B cell (primary cell): ENCODE data around the gene CDHR5. TPM values are rescaled to one million over a fixed set of nuclear protein-coding genes. Genes with fewer than 3 reads are reported as not detected.

ENCODE experiments used
- ATAC-seq: fragments of 200-7000 bp; cut with Tn5 transposase; one replicate; pipeline ENCODE4 v1.10.0; 2021; ENCODE audit warnings: low read depth, mild to moderate bottlenecking, moderate number of reproducible peaks, moderate library complexity
- CTCF ChIA-PET: fragments of 350-600 bp; sonication (Branson Sonifier 250); formaldehyde crosslinking; loops from one replicate; lab custom pipeline; 2021; ENCODE audit warnings: antibody characterized with exemption, inconsistent platforms; lab: Charles Lee
- POLR2A ChIA-PET: fragments of 350-600 bp; sonication (Branson Sonifier 250); formaldehyde crosslinking; loops from one replicate; lab custom pipeline; 2021; ENCODE audit warnings: antibody characterized with exemption; lab: Charles Lee
- DNase-seq: peaks from one replicate; pipeline ENCODE4 v3.0.0; 2013
- H2AFZ ChIP-seq: 2 replicates; pipeline ENCODE4 v1.6.1; 2012; ENCODE audit warnings: mild to moderate bottlenecking, low read depth, low read length; ENCODE audit not compliant: insufficient read depth, poor library complexity, severe bottlenecking
- H3K27ac ChIP-seq, 2 donors: 1 replicate in 1 of 2; 2 replicates in 1 of 2; pipeline ENCODE4 v1.5.1; 2012 to 2013; ENCODE audit warnings: low read length in 2 of 2, mild to moderate bottlenecking in 2 of 2, moderate library complexity in 1 of 2
- H3K27me3 ChIP-seq, 4 experiments: fragments of 200-600 bp in 1 of 4; sonication (generic) in 1 of 4; replicated peaks in 1 of 4; 1 replicate in 2 of 4; 2 replicates in 2 of 4; pipeline versions ENCODE4 v1.6.1 to v1.7.0; 2013 to 2016; ENCODE audit warnings: low read length in 3 of 4, mild to moderate bottlenecking in 2 of 4, mixed read lengths in 1 of 4, moderate library complexity in 1 of 4; ENCODE audit not compliant: insufficient read depth in 4 of 4, control insufficient read depth in 3 of 4; ENCODE audit errors: control extremely low read depth in 1 of 4
- H3K36me3 ChIP-seq, 2 experiments: replicated peaks in 1 of 2; 1 replicate in 1 of 2; 2 replicates in 1 of 2; pipeline versions ENCODE4 v1.6.1 to v1.7.1; 2013; ENCODE audit warnings: low read length in 1 of 2; ENCODE audit not compliant: insufficient read depth in 2 of 2, control insufficient read depth in 1 of 2; ENCODE audit errors: control extremely low read depth in 1 of 2, extremely low read depth in 1 of 2
- H3K4me1 ChIP-seq, 2 donors: fragments of 200-600 bp in 1 of 2; sonication (generic) in 1 of 2; 1 replicate in 1 of 2; 2 replicates in 1 of 2; pipeline versions ENCODE4 v1.5.1 to v1.6.1; 2013 to 2017; ENCODE audit warnings: low read length in 2 of 2; ENCODE audit not compliant: control insufficient read depth in 2 of 2, insufficient read depth in 2 of 2
- H3K4me2 ChIP-seq: replicated peaks from 2 replicates; pipeline ENCODE3; 2012; ENCODE audit warnings: mild to moderate bottlenecking, low read depth, low read length; ENCODE audit not compliant: poor library complexity, severe bottlenecking
- H3K4me3 ChIP-seq, 5 experiments: fragments of 200-600 bp in 1 of 5; sonication (generic) in 1 of 5; 1 replicate in 3 of 5; 2 replicates in 2 of 5; pipeline versions ENCODE4 v1.5.1 to v1.7.0; 2011 to 2016; ENCODE audit warnings: low read length in 4 of 5, mild to moderate bottlenecking in 4 of 5, low read depth in 2 of 5, control low read depth in 1 of 5, moderate library complexity in 1 of 5; ENCODE audit not compliant: insufficient read depth in 1 of 5; ENCODE audit errors: control extremely low read depth in 1 of 5, extremely low read depth in 1 of 5
- H3K79me2 ChIP-seq: fragments of 200-600 bp; sonication (generic); one replicate; pipeline ENCODE4 v1.6.0; 2016; ENCODE audit warnings: low read length; ENCODE audit not compliant: control insufficient read depth, insufficient read depth
- H3K9ac ChIP-seq: fragments of 200-600 bp; sonication (generic); 2 replicates; pipeline ENCODE4 v1.6.1; 2017; ENCODE audit warnings: mild to moderate bottlenecking, low read length, moderate library complexity
- H3K9me3 ChIP-seq, 3 donors: one replicate each; pipeline versions ENCODE4 v1.6.1 to v1.7.1; 2013; ENCODE audit warnings: low read length in 2 of 3; ENCODE audit not compliant: control insufficient read depth in 2 of 3, insufficient read depth in 1 of 3; ENCODE audit errors: control extremely low read depth in 1 of 3
- H4K20me1 ChIP-seq: 2 replicates; pipeline ENCODE4 v1.6.0; 2012; ENCODE audit warnings: mild to moderate bottlenecking, low read length; ENCODE audit not compliant: insufficient read depth, control insufficient read depth, poor library complexity, severe bottlenecking
- H3K27ac Mint-ChIP-seq: one replicate; pipeline ENCODE4 v1.8.0; 2021; ENCODE audit warnings: mixed read lengths
- H3K27me3 Mint-ChIP-seq: one replicate; pipeline ENCODE4 v1.8.0; 2021; ENCODE audit warnings: mixed read lengths
- H3K4me1 Mint-ChIP-seq: one replicate; pipeline ENCODE4 v1.8.0; 2021; ENCODE audit warnings: mixed read lengths
- H3K4me3 Mint-ChIP-seq: one replicate; pipeline ENCODE4 v1.8.0; 2021; ENCODE audit warnings: mixed read lengths
- H3K9me3 Mint-ChIP-seq: one replicate; pipeline ENCODE4 v1.8.0; 2022; ENCODE audit warnings: mixed read lengths; ENCODE audit not compliant: insufficient read depth
- EZH2 ChIP-seq: IDR thresholded peaks from 2 replicates; pipeline ENCODE4 v1.6.1; 2012; ENCODE audit warnings: borderline replicate concordance, low read depth, mild to moderate bottlenecking, moderate library complexity, low read length; ENCODE audit not compliant: insufficient read depth, poor library complexity, severe bottlenecking
- WGBS: methylation state at CpG from one replicate; pipeline ENCODE4 v1.1.5; 2013; ENCODE audit warnings: missing lambda C conversion rate; ENCODE audit not compliant: insufficient coverage; 5-methylcytosine and 5-hydroxymethylcytosine counted together
- intact Hi-C: fragments of 100-400 bp; cut with micrococcal nuclease; formaldehyde crosslinking; loops from one replicate; pipeline ENCODE4 v1.10.0; 2022
- polyA plus RNA-seq: library from polyadenylated mRNA; depleted of rRNA; stranded (reverse); fragments of >200 nt; gene quantifications from 2 replicates; pipeline ENCODE4 v1.2.3, GENCODE V29; 2012
- total RNA-seq, 2 donors: library from RNA; stranded (reverse); fragments of 120-200 nt in 1 of 2; gene quantifications; 1 replicate in 1 of 2; 2 replicates in 1 of 2; pipeline versions ENCODE4 v1.2.3 to v1.2.4, GENCODE V29; 2013 to 2022
- TF ChIP-seq, protein P1 (sequence below): fragments of 200-600 bp; IDR thresholded peaks from one replicate; pipeline ENCODE4 v1.8.0; 2022; ENCODE audit warnings: antibody characterized with exemption, mild to moderate bottlenecking

CDHR5 gene
- total and polyA plus RNA-seq, 2 donors (not counting 1 experiment from before 2014, with no cell fraction given): 0.09 TPM; not detected in 1

DNA sequence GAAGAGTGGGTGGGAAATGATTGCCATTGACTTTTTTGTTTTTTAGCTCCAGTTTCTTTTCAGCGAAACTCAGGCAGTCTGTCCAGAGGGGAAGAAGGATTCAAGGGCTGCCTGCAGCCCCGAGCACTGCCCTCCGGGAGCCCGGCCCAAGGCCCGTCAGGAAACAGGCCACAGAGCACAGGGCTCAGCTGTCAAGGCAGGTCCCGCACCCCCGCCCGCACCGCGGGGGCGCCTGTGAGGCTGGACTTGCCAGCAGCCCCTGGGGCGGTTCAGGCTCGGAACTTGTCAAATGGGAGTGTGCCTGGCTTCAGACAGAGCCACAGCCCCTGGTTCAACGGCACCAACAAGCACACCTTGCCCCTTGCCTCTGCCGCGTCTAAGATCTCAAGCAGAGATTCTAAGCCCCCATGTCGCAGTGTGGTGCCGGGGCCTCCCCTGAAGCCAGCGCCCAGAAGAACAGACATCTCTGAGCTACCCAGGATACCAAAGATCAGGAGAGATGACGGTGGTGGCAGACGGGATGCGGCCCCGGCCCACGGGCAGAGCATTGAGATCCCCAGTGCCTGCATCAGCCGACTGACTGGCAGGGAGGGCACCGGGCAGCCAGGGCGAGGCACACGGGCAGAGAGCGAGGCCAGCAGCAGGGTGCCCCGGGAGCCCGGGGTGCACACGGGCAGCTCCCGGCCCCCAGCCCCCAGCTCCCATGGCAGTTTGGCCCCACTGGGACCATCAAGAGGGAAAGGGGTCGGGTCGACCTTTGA lies 17.6 kb downstream of the CDHR5 start:
- peaks cover 9% of the 10 kb centered on the region for H3K79me2 ChIP-seq
- CTCF ChIA-PET: no interaction called here
- no peaks in the 10 kb centered on the region for H3K9me3 ChIP-seq
- no peak overlapping the region for H3K9ac ChIP-seq
- Mint-ChIP-seq H3K4me3 (no peak overlapping the region), H3K27me3 (no peaks in the 10 kb centered on the region), H3K4me1 (peaks cover 2% of the 10 kb centered on the region), H3K9me3 (no peaks in the 10 kb centered on the region), H3K27ac (no peak overlapping the region)
- intact Hi-C loops: no loop called here
- 94% methylated on average over 35 of the region's 35 CpGs for WGBS
- peaks cover 0 to 88% of the 10 kb centered on the region in 2 experiments for H3K36me3 ChIP-seq
- no peaks in the 10 kb centered on the region for H3K4me1 ChIP-seq
- H2AFZ ChIP-seq: no peak overlapping the region
- no peak overlapping the region for H3K4me3 ChIP-seq
- DNase-seq: no peak
- H3K27me3 ChIP-seq: no peaks in the 10 kb centered on the region
- no peak for ATAC-seq
- H3K4me2 ChIP-seq: no peak overlapping the region
- no peak for TF ChIP-seq EZH2
- TF ChIP-seq, protein P1, sequence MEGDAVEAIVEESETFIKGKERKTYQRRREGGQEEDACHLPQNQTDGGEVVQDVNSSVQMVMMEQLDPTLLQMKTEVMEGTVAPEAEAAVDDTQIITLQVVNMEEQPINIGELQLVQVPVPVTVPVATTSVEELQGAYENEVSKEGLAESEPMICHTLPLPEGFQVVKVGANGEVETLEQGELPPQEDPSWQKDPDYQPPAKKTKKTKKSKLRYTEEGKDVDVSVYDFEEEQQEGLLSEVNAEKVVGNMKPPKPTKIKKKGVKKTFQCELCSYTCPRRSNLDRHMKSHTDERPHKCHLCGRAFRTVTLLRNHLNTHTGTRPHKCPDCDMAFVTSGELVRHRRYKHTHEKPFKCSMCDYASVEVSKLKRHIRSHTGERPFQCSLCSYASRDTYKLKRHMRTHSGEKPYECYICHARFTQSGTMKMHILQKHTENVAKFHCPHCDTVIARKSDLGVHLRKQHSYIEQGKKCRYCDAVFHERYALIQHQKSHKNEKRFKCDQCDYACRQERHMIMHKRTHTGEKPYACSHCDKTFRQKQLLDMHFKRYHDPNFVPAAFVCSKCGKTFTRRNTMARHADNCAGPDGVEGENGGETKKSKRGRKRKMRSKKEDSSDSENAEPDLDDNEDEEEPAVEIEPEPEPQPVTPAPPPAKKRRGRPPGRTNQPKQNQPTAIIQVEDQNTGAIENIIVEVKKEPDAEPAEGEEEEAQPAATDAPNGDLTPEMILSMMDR: no peak
- POLR2A ChIA-PET: no interaction called here
- peaks cover 49% of the 10 kb centered on the region for H4K20me1 ChIP-seq
- H3K27ac ChIP-seq: no peak overlapping the region

DNA sequence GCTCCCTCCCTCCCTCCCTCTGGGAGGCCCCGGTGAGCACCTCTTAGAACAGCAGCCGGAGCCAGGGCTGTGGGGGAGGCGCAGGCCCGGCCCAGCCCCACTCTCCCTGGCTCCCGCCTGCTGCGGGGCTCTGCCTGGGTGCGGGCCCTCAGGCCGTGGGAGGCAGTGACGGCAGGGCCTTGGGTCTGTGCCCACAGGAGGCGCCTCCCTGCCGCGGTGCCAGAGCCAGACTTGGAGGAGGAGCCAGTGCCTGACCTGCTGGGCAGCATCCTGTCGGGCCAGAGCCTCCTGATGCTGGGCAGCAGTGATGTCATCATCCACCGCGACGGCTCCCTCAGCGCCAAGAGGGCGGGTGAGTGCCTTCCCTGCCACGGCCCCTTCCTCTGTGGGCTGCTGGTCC lies 18.5 kb downstream of the CDHR5 start:
- 96% methylated on average over 19 of the region's 19 CpGs for WGBS
- ChIA-PET POLR2A (no interaction called here), CTCF (no interaction called here)
- Mint-ChIP-seq H3K27me3 (no peaks in the 10 kb centered on the region), H3K4me1 (no peaks in the 10 kb centered on the region), H3K27ac (no peak overlapping the region), H3K9me3 (no peaks in the 10 kb centered on the region), H3K4me3 (no peak overlapping the region)
- ATAC-seq (no peak), DNase-seq (no peak)
- peaks cover 0 to 90% of the 10 kb centered on the region in 2 experiments for H3K36me3 ChIP-seq
- no peaks in the 10 kb centered on the region for H3K9me3 ChIP-seq
- no peak overlapping the region for H3K4me2 ChIP-seq
- H3K79me2 ChIP-seq: peaks cover 9% of the 10 kb centered on the region
- H4K20me1 ChIP-seq: peaks cover 41% of the 10 kb centered on the region
- H2AFZ ChIP-seq: no peak overlapping the region
- intact Hi-C loops: no loop called here
- TF ChIP-seq EZH2: no peak
- TF ChIP-seq, protein P1: no peak
- H3K4me3 ChIP-seq: no peak overlapping the region
- H3K27ac ChIP-seq: no peak overlapping the region
- H3K9ac ChIP-seq: no peak overlapping the region
- no peaks in the 10 kb centered on the region for H3K27me3 ChIP-seq
- no peaks in the 10 kb centered on the region for H3K4me1 ChIP-seq
